CD14-positive monocyte (primary cell): ENCODE data around the gene ETV2. TPM values are rescaled to one million over a fixed set of nuclear protein-coding genes. Genes with fewer than 3 reads are reported as not detected.
A peak's percentile ranks its signal among the peaks of the same experiment; 100 is the strongest.

ENCODE experiments used
- DNase-seq, 3 donors: peaks; one replicate each; pipeline ENCODE4 v3.0.0-alpha.2; 2011 to 2022
- H2AFZ ChIP-seq: 2 replicates; pipeline ENCODE4 v1.6.0; 2012; ENCODE audit warnings: mild to moderate bottlenecking, low read depth, low read length, inconsistent platforms; ENCODE audit not compliant: insufficient read depth, poor library complexity, severe bottlenecking
- H3K27ac ChIP-seq, 2 donors: 1 replicate in 1 of 2; 2 replicates in 1 of 2; pipeline ENCODE4 v1.5.1; 2012 to 2013; ENCODE audit warnings: low read length in 2 of 2, control low read depth in 1 of 2, inconsistent platforms in 1 of 2, low read depth in 1 of 2, mild to moderate bottlenecking in 1 of 2
- H3K27me3 ChIP-seq, 2 donors: one replicate each; pipeline versions ENCODE4 v1.6.0 to v1.6.1; 2011 to 2013; ENCODE audit warnings: low read length in 2 of 2; ENCODE audit not compliant: control insufficient read depth in 2 of 2, insufficient read depth in 2 of 2
- H3K36me3 ChIP-seq, 2 donors: replicated peaks in 1 of 2; 1 replicate in 1 of 2; 2 replicates in 1 of 2; pipeline versions ENCODE4 v1.5.1 to v1.6.1; 2012 to 2013; ENCODE audit warnings: low read length in 2 of 2, control low read depth in 1 of 2, inconsistent platforms in 1 of 2, mild to moderate bottlenecking in 1 of 2; ENCODE audit not compliant: insufficient read depth in 2 of 2, control insufficient read depth in 1 of 2
- H3K4me1 ChIP-seq, 2 donors: 1 replicate in 1 of 2; 2 replicates in 1 of 2; pipeline versions ENCODE4 v1.5.1 to v1.6.1; 2012 to 2013; ENCODE audit warnings: low read length in 2 of 2, control low read depth in 1 of 2, inconsistent platforms in 1 of 2, mild to moderate bottlenecking in 1 of 2, moderate library complexity in 1 of 2; ENCODE audit not compliant: insufficient read depth in 2 of 2, control insufficient read depth in 1 of 2
- H3K4me2 ChIP-seq: replicated peaks from 2 replicates; pipeline ENCODE3; 2012; ENCODE audit warnings: low read length, moderate library complexity, mild to moderate bottlenecking; ENCODE audit not compliant: poor library complexity, severe bottlenecking; ENCODE audit errors: extremely low read depth
- H3K4me3 ChIP-seq, 3 experiments: fragments of 200-600 bp in 1 of 3; sonication (generic) in 1 of 3; replicated peaks in 1 of 3; 1 replicate in 2 of 3; 2 replicates in 1 of 3; pipeline ENCODE4 v1.5.1; 2011 to 2013; ENCODE audit warnings: low read length in 3 of 3, mild to moderate bottlenecking in 3 of 3, control low read depth in 2 of 3, low read depth in 2 of 3, inconsistent platforms in 1 of 3, moderate library complexity in 1 of 3
- H3K79me2 ChIP-seq: 2 replicates; pipeline ENCODE4 v1.6.0; 2012; ENCODE audit warnings: mild to moderate bottlenecking, control low read depth, inconsistent platforms, low read length, moderate library complexity; ENCODE audit not compliant: insufficient read depth
- H3K9ac ChIP-seq: 2 replicates; pipeline ENCODE4 v1.6.0; 2017; ENCODE audit warnings: low read length, mild to moderate bottlenecking; ENCODE audit not compliant: insufficient read depth, poor library complexity, severe bottlenecking
- H3K9me3 ChIP-seq, 2 donors: replicated peaks in 1 of 2; 1 replicate in 1 of 2; 2 replicates in 1 of 2; pipeline versions ENCODE4 v1.5.1 to v1.6.1; 2012 to 2013; ENCODE audit warnings: low read length in 2 of 2, control low read depth in 1 of 2; ENCODE audit not compliant: control insufficient read depth in 1 of 2, insufficient read depth in 1 of 2
- H4K20me1 ChIP-seq: 2 replicates; pipeline ENCODE4 v1.6.0; 2012; ENCODE audit warnings: mild to moderate bottlenecking, low read length, control low read depth, moderate library complexity; ENCODE audit not compliant: insufficient read depth
- H3K27ac Mint-ChIP-seq, 7 donors: one replicate each; pipeline ENCODE4 v1.8.0; 2020; ENCODE audit warnings: mild to moderate bottlenecking in 7 of 7, mixed read lengths in 7 of 7, moderate library complexity in 6 of 7, inconsistent platforms in 2 of 7
- H3K27me3 Mint-ChIP-seq, 3 donors: one replicate each; pipeline ENCODE4 v1.8.0; 2021 to 2022; ENCODE audit warnings: low read depth in 3 of 3, mild to moderate bottlenecking in 3 of 3, mixed read lengths in 3 of 3, moderate library complexity in 3 of 3, inconsistent platforms in 1 of 3
- H3K36me3 Mint-ChIP-seq, 2 donors: one replicate each; pipeline ENCODE4 v1.8.0; 2020; ENCODE audit warnings: mixed read lengths in 2 of 2, inconsistent platforms in 1 of 2, mild to moderate bottlenecking in 1 of 2
- H3K4me1 Mint-ChIP-seq: one replicate; pipeline ENCODE4 v1.8.0; 2020; ENCODE audit warnings: mild to moderate bottlenecking, mixed read lengths
- H3K4me3 Mint-ChIP-seq, 2 donors: one replicate each; pipeline ENCODE4 v1.8.0; 2020; ENCODE audit warnings: mild to moderate bottlenecking in 2 of 2, mixed read lengths in 2 of 2, moderate library complexity in 1 of 2
- H3K9me3 Mint-ChIP-seq, 7 donors: one replicate each; pipeline ENCODE4 v1.8.0; 2020 to 2022; ENCODE audit warnings: mixed read lengths in 7 of 7, mild to moderate bottlenecking in 6 of 7, moderate library complexity in 6 of 7, inconsistent platforms in 2 of 7
- WGBS: methylation state at CpG from one replicate; pipeline ENCODE4 v1.1.5; 2013; ENCODE audit warnings: missing lambda C conversion rate; ENCODE audit not compliant: insufficient coverage; 5-methylcytosine and 5-hydroxymethylcytosine counted together
- intact Hi-C, 2 donors: fragments of 100-400 bp; cut with micrococcal nuclease; formaldehyde crosslinking; loops; one replicate each; pipeline versions ENCODE4 v1.15.0 to v1.15.1; 2023
- polyA plus RNA-seq, 3 donors: library from polyadenylated mRNA; depleted of rRNA in 1 of 3; unstranded in 2 of 3; stranded (reverse) in 1 of 3; fragments of 300-500 nt in 2 of 3; fragments of >200 nt in 1 of 3; fragmentation: Illumina TruSeq in 2 of 3; gene quantifications; 1 replicate in 2 of 3; 2 replicates in 1 of 3; pipeline ENCODE4 v1.2.3, GENCODE V29; 2012 to 2021
- TF ChIP-seq, protein P1 (sequence below): fragments of 200-600 bp; IDR thresholded peaks from one replicate; pipeline ENCODE4 v1.8.0; 2022; ENCODE audit warnings: antibody characterized with exemption, mild to moderate bottlenecking

The ETV2 gene
- polyA plus RNA-seq, 3 donors = 0.17 to 0.93 (median 0.82) TPM

DNA sequence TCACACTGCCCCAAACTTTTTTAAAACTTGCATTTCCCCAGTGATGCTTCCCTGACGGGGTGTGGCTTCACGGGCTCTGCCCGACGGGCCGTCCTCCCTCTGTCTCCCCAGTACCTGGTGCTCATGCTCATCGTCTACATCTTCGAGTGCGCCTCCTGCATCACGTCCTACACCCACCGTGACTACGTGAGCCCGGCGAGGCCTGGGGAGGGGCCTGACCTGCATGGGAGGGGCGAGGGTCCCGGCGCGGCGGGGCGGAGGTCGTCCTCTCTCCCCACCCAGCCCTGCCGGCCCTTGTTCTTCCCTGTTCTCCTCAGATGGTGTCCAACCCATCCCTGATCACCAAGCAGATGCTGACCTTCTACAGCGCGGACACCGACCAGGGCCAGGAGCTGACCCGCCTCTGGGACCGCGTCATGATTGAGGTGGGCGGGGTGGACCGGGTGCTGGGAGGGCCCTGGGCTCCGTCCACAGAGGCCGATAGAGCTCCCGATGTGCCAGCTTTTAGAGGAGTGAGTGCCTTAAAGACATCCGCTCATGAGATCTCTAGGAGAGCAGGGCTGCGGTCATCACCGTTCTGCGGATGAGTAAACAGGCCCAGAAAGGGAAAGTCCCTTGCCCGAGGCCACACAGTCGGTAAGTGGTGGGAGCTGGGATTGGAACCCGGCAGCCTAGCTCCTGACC is 31.7 kb downstream of the ETV2 start:
- Histone ChIP-seq H3K9ac (no peak overlapping the region), H4K20me1 (no peaks in the 10 kb centered on the region), H3K27ac (no peak overlapping the region), H3K4me3 (peak overlapping the region in 1 of 3 experiments; percentile 54), H3K79me2 (no peaks in the 10 kb centered on the region), H3K4me1 (peaks cover 0 to 6% of the 10 kb centered on the region in 2 donors), H3K4me2 (peak overlapping the region; percentile 45), H3K9me3 (peaks cover 0 to 7% of the 10 kb centered on the region in 2 donors), H3K36me3 (no peaks in the 10 kb centered on the region), H2AFZ (peak overlapping the region; percentile 80), H3K27me3 (peaks cover 9 to 39% of the 10 kb centered on the region in 2 donors)
- peak in 1 of 3 donors; percentile 42 for DNase-seq
- Mint-ChIP-seq H3K27ac (peak overlapping the region in 1 of 7 donors; percentile 30), H3K4me1 (peaks cover 6% of the 10 kb centered on the region), H3K4me3 (peak overlapping the region; percentile 37 to 77), H3K27me3 (peaks cover 54 to 66% (median 59%) of the 10 kb centered on the region in 3 donors), H3K9me3 (peaks cover 0 to 9% (median 0%) of the 10 kb centered on the region in 7 donors), H3K36me3 (no peaks in the 10 kb centered on the region)
- WGBS = 2% methylated on average over 18 of the region's 39 CpGs
- intact Hi-C loops = no loop called here
- TF ChIP-seq, protein P1, sequence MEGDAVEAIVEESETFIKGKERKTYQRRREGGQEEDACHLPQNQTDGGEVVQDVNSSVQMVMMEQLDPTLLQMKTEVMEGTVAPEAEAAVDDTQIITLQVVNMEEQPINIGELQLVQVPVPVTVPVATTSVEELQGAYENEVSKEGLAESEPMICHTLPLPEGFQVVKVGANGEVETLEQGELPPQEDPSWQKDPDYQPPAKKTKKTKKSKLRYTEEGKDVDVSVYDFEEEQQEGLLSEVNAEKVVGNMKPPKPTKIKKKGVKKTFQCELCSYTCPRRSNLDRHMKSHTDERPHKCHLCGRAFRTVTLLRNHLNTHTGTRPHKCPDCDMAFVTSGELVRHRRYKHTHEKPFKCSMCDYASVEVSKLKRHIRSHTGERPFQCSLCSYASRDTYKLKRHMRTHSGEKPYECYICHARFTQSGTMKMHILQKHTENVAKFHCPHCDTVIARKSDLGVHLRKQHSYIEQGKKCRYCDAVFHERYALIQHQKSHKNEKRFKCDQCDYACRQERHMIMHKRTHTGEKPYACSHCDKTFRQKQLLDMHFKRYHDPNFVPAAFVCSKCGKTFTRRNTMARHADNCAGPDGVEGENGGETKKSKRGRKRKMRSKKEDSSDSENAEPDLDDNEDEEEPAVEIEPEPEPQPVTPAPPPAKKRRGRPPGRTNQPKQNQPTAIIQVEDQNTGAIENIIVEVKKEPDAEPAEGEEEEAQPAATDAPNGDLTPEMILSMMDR = no peak

DNA sequence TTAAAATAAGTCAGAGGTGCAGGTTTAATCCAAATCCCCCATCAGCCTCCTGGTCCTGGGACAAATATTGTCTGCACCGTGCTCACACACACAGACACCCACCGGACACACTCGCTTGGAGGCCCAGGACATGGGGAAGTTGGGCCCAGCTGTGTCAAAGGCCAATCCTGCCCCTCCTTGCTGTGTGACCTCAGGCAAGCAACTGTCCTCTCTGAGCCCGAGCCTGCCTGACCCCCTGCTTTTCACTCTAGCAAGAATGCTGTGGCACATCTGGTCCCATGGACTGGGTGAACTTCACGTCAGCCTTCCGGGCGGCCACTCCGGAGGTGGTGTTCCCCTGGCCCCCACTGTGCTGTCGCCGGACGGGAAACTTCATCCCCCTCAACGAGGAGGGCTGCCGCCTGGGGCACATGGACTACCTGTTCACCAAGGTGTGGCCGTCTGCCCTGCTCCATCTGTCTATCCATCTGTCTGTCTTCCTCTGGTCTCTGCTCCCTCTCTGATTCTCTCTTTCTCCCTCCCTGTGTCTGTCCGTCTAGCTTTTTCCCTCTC is 34.1 kb downstream of the ETV2 start:
- WGBS = 82% methylated on average over 14 of the region's 15 CpGs
- no peak overlapping the region for H3K9ac ChIP-seq
- Mint-ChIP-seq H3K27me3 (peaks cover 43 to 56% (median 47%) of the 10 kb centered on the region in 3 donors), H3K27ac (no peak overlapping the region), H3K4me1 (peaks cover 6% of the 10 kb centered on the region), H3K9me3 (peaks cover 0 to 5% (median 0%) of the 10 kb centered on the region in 7 donors), H3K36me3 (no peaks in the 10 kb centered on the region), H3K4me3 (no peak overlapping the region)
- no peak for DNase-seq
- no peak overlapping the region for H3K27ac ChIP-seq
- H3K9me3 ChIP-seq = peaks cover 0 to 7% of the 10 kb centered on the region in 2 donors
- no peak overlapping the region for H3K4me2 ChIP-seq
- TF ChIP-seq, protein P1 = no peak
- H2AFZ ChIP-seq = no peak overlapping the region
- no peaks in the 10 kb centered on the region for H4K20me1 ChIP-seq
- peaks cover 9 to 39% of the 10 kb centered on the region in 2 donors for H3K27me3 ChIP-seq
- H3K4me3 ChIP-seq = no peak overlapping the region
- H3K79me2 ChIP-seq = no peaks in the 10 kb centered on the region
- H3K36me3 ChIP-seq = no peaks in the 10 kb centered on the region
- H3K4me1 ChIP-seq = peaks cover 0 to 6% of the 10 kb centered on the region in 2 donors
- intact Hi-C loops = no loop called here
